HG02870 (cell line): ENCODE measurements around the gene NDUFAB1.
"Not testable (repeated sequence)": the region's sequence is repeated elsewhere in the genome, so short reads cannot be mapped to it uniquely, and the experiment has no call there.

Source experiments
- ATAC-seq: cut with Tn5 transposase; IDR thresholded peaks from one replicate; pipeline ENCODE4 v1.9.1; 2021; ENCODE audit warnings: mild to moderate bottlenecking, moderate library complexity; ENCODE audit not compliant: unreplicated experiment

NDUFAB1 gene

GRCh38 chr16:23595951-23596720 is at the start of gene NDUFAB1:
Gene NDUFAB1, minus strand, starts transcription at chr16:23596316. Its CDS starts 26 bp downstream, at chr16:23596290.
- peak; percentile 93 for ATAC-seq

- ATAC-seq = no peak
These were observed 46.2 kb upstream of the NDUFAB1 start for GRCh38 chr16:23642246-23642774.

- peak; percentile 92 for ATAC-seq
These were observed 45.0 kb upstream of the NDUFAB1 start, which contains the start of the genes DCTN5 and PALB2 for GRCh38 chr16:23640931-23641765. Gene DCTN5, plus strand, starts transcription at chr16:23641466. Its CDS starts 77 bp downstream, at chr16:23641543. Gene PALB2, minus strand, starts transcription at chr16:23641310. Its CDS starts 153 bp downstream, at chr16:23641157.

- no peak for ATAC-seq
These were observed 44.5 kb upstream of the NDUFAB1 start for GRCh38 chr16:23640615-23640930.

GRCh38 chr16:23635958-23636357 is 39.8 kb upstream of the NDUFAB1 start:
- no peak for ATAC-seq

GRCh38 chr16:23634461-23635036 is 38.4 kb upstream of the NDUFAB1 start:
- no peak for ATAC-seq

GRCh38 chr16:23631874-23632273 is 35.8 kb upstream of the NDUFAB1 start:
- not testable (repeated sequence) for ATAC-seq

GRCh38 chr16:23629516-23629915 is 33.4 kb upstream of the NDUFAB1 start:
- no peak for ATAC-seq

GRCh38 chr16:23624092-23624491 is 28.0 kb upstream of the NDUFAB1 start:
- no peak for ATAC-seq

- no peak for ATAC-seq
These were observed 19.7 kb upstream of the NDUFAB1 start for GRCh38 chr16:23615805-23616204.

- ATAC-seq = no peak
These were observed 15.8 kb upstream of the NDUFAB1 start for GRCh38 chr16:23611936-23612335.

- ATAC-seq = not testable (repeated sequence)
These were observed 14.8 kb upstream of the NDUFAB1 start for GRCh38 chr16:23610905-23611304.

GRCh38 chr16:23609929-23610328 is 13.8 kb upstream of the NDUFAB1 start:
- ATAC-seq = no peak

GRCh38 chr16:23608194-23608593 is 12.1 kb upstream of the NDUFAB1 start:
- ATAC-seq = no peak

GRCh38 chr16:23607726-23608125 is 11.6 kb upstream of the NDUFAB1 start:
- no peak for ATAC-seq

GRCh38 chr16:23597003-23597756 is 1.1 kb upstream of the NDUFAB1 start:
- no peak for ATAC-seq

GRCh38 chr16:23595246-23595950 is 718 bp downstream of the NDUFAB1 start:
- no peak for ATAC-seq

- no peak for ATAC-seq
These were observed 1.9 kb downstream of the NDUFAB1 start for GRCh38 chr16:23594186-23594585.

GRCh38 chr16:23590181-23590580 is 5.9 kb downstream of the NDUFAB1 start:
- ATAC-seq = no peak

- ATAC-seq = no peak
These were observed 8.4 kb downstream of the NDUFAB1 start for GRCh38 chr16:23587726-23588125.
